Measurements from ENCODE around the gene NEURL1B. TPM values are rescaled to one million over a fixed set of nuclear protein-coding genes. Genes with fewer than 3 reads are reported as not detected.

The NEURL1B gene
- total RNA-seq (under 1 TPM; 0.08 to 0.20 TPM), polyA plus RNA-seq (under 1 TPM in 1 of 2 donors, not detected in 1; 0.02 TPM)

- Mint-ChIP-seq H3K4me1 (peaks cover 0 to 11% (median 2%) of the 10 kb centered on the region in 4 donors), H3K27me3 (peaks cover 28% of the 10 kb centered on the region in 2 donors), H3K36me3 (no peaks in the 10 kb centered on the region), H3K27ac (peak within 1 kb of the TSS in 1 of 7 donors; percentile 57), H3K9me3 (peaks cover 0 to 2% (median 0%) of the 10 kb centered on the region in 8 donors), H3K4me3 (peak within 1 kb of the TSS in 7 of 8 donors; percentile 35 to 70 (median 57))
- peaks cover 8% of the 10 kb centered on the region for H3K27me3 ChIP-seq (ENCODE audit: insufficient read depth, low read length)
- CTCF ChIA-PET (ENCODE audit: partially characterized antibody), result no interaction called here
- POLR2A ChIA-PET (ENCODE audit: partially characterized antibody), result no interaction called here
- no peaks in the 10 kb centered on the region for H3K9me3 ChIP-seq (ENCODE audit: control insufficient read depth in 1 of 2, low read length in 2 of 2)
- peaks cover 7% of the 10 kb centered on the region for H3K4me1 ChIP-seq (ENCODE audit: insufficient read depth, low read length)
- H3K36me3 ChIP-seq (ENCODE audit: insufficient read depth, low read length), result no peaks in the 10 kb centered on the region
- H3K4me3 ChIP-seq (ENCODE audit: low read length in 2 of 2), result no peak within 1 kb of the TSS
- no peak within 1 kb of the TSS for H3K27ac ChIP-seq (ENCODE audit: low read depth, low read length)
- intact Hi-C loops (cut with micrococcal nuclease), result no loop called here
- peak in 3 of 5 donors; percentile 2 to 23 (median 14) for DNase-seq
These were observed at the start of gene NEURL1B for GRCh38 chr5:172640822-172641358. Gene NEURL1B, plus strand, starts transcription at chr5:172641263. Its CDS starts 144 bp downstream, at chr5:172641407.

GRCh38 chr5:172591636-172592035, 49.4 kb upstream of the NEURL1B start:
- Histone ChIP-seq H3K9me3 (ENCODE audit: control insufficient read depth in 1 of 2, low read length in 2 of 2) (no peaks in the 10 kb centered on the region), H3K27me3 (ENCODE audit: insufficient read depth, low read length) (no peaks in the 10 kb centered on the region), H3K4me1 (ENCODE audit: insufficient read depth, low read length) (no peaks in the 10 kb centered on the region), H3K4me3 (ENCODE audit: low read length in 2 of 2) (no peak overlapping the region), H3K36me3 (ENCODE audit: insufficient read depth, low read length) (no peaks in the 10 kb centered on the region), H3K27ac (ENCODE audit: low read depth, low read length) (no peak overlapping the region)
- intact Hi-C loops (cut with micrococcal nuclease), result no loop called here
- Mint-ChIP-seq H3K27ac (no peak overlapping the region), H3K4me3 (no peak overlapping the region), H3K27me3 (peaks cover 0 to 6% of the 10 kb centered on the region in 2 donors), H3K9me3 (no peaks in the 10 kb centered on the region), H3K4me1 (peaks cover 0 to under 1% (median 0%) of the 10 kb centered on the region in 4 donors), H3K36me3 (no peaks in the 10 kb centered on the region)
- POLR2A ChIA-PET (ENCODE audit: partially characterized antibody), result no interaction called here
- CTCF ChIA-PET (ENCODE audit: partially characterized antibody), result no interaction called here
- no peak for DNase-seq

GRCh38 chr5:172592881-172593280, 48.2 kb upstream of the NEURL1B start:
- no peaks in the 10 kb centered on the region for H3K36me3 Mint-ChIP-seq
- H3K27me3 Mint-ChIP-seq, result peaks cover 0 to 2% of the 10 kb centered on the region in 2 donors
- Histone ChIP-seq H3K27ac (ENCODE audit: low read depth, low read length) (no peak overlapping the region), H3K27me3 (ENCODE audit: insufficient read depth, low read length) (no peaks in the 10 kb centered on the region), H3K4me1 (ENCODE audit: insufficient read depth, low read length) (no peaks in the 10 kb centered on the region), H3K9me3 (ENCODE audit: control insufficient read depth in 1 of 2, low read length in 2 of 2) (no peaks in the 10 kb centered on the region), H3K36me3 (ENCODE audit: insufficient read depth, low read length) (no peaks in the 10 kb centered on the region), H3K4me3 (ENCODE audit: low read length in 2 of 2) (no peak overlapping the region)
- peaks cover 0 to 2% (median 0%) of the 10 kb centered on the region in 4 donors for H3K4me1 Mint-ChIP-seq
- H3K27ac Mint-ChIP-seq, result no peak overlapping the region
- intact Hi-C loops (cut with micrococcal nuclease), result no loop called here
- CTCF ChIA-PET (ENCODE audit: partially characterized antibody), result no interaction called here
- no peak for DNase-seq
- POLR2A ChIA-PET (ENCODE audit: partially characterized antibody), result no interaction called here
- H3K4me3 Mint-ChIP-seq, result no peak overlapping the region
- H3K9me3 Mint-ChIP-seq, result no peaks in the 10 kb centered on the region

- Histone ChIP-seq H3K36me3 (ENCODE audit: insufficient read depth, low read length) (no peaks in the 10 kb centered on the region), H3K27ac (ENCODE audit: low read depth, low read length) (no peak overlapping the region), H3K4me1 (ENCODE audit: insufficient read depth, low read length) (no peaks in the 10 kb centered on the region), H3K9me3 (ENCODE audit: control insufficient read depth in 1 of 2, low read length in 2 of 2) (no peaks in the 10 kb centered on the region), H3K27me3 (ENCODE audit: insufficient read depth, low read length) (no peaks in the 10 kb centered on the region), H3K4me3 (ENCODE audit: low read length in 2 of 2) (no peak overlapping the region)
- ChIA-PET POLR2A (ENCODE audit: partially characterized antibody) (no interaction called here), CTCF (ENCODE audit: partially characterized antibody) (no interaction called here)
- intact Hi-C loops (cut with micrococcal nuclease), result no loop called here
- peaks cover 0 to 2% (median 0%) of the 10 kb centered on the region in 4 donors for H3K4me1 Mint-ChIP-seq
- H3K4me3 Mint-ChIP-seq, result no peak overlapping the region
- H3K27ac Mint-ChIP-seq, result no peak overlapping the region
- H3K9me3 Mint-ChIP-seq, result no peaks in the 10 kb centered on the region
- H3K27me3 Mint-ChIP-seq, result peaks cover 0 to 1% of the 10 kb centered on the region in 2 donors
- no peaks in the 10 kb centered on the region for H3K36me3 Mint-ChIP-seq
- no peak for DNase-seq
These were observed 47.8 kb upstream of the NEURL1B start for GRCh38 chr5:172593306-172593705.

- no peak overlapping the region for H3K4me3 Mint-ChIP-seq
- no peak for DNase-seq
- intact Hi-C loops (cut with micrococcal nuclease), result no loop called here
- H3K36me3 Mint-ChIP-seq, result no peaks in the 10 kb centered on the region
- H3K27me3 Mint-ChIP-seq, result peaks cover 0 to 1% of the 10 kb centered on the region in 2 donors
- Histone ChIP-seq H3K4me3 (ENCODE audit: low read length in 2 of 2) (no peak overlapping the region), H3K9me3 (ENCODE audit: control insufficient read depth in 1 of 2, low read length in 2 of 2) (no peaks in the 10 kb centered on the region), H3K27ac (ENCODE audit: low read depth, low read length) (no peak overlapping the region), H3K4me1 (ENCODE audit: insufficient read depth, low read length) (no peaks in the 10 kb centered on the region), H3K36me3 (ENCODE audit: insufficient read depth, low read length) (no peaks in the 10 kb centered on the region), H3K27me3 (ENCODE audit: insufficient read depth, low read length) (no peaks in the 10 kb centered on the region)
- peaks cover 0 to 2% (median 0%) of the 10 kb centered on the region in 4 donors for H3K4me1 Mint-ChIP-seq
- CTCF ChIA-PET (ENCODE audit: partially characterized antibody), result no interaction called here
- no peak overlapping the region for H3K27ac Mint-ChIP-seq
- POLR2A ChIA-PET (ENCODE audit: partially characterized antibody), result no interaction called here
- H3K9me3 Mint-ChIP-seq, result no peaks in the 10 kb centered on the region
These were observed 47.3 kb upstream of the NEURL1B start for GRCh38 chr5:172593721-172594235.

GRCh38 chr5:172594431-172594830, 46.6 kb upstream of the NEURL1B start:
- Mint-ChIP-seq H3K9me3 (no peaks in the 10 kb centered on the region), H3K4me3 (no peak overlapping the region), H3K27ac (no peak overlapping the region), H3K4me1 (peaks cover 0 to 2% (median 0%) of the 10 kb centered on the region in 4 donors), H3K36me3 (no peaks in the 10 kb centered on the region), H3K27me3 (peaks cover 0 to 1% of the 10 kb centered on the region in 2 donors)
- Histone ChIP-seq H3K36me3 (ENCODE audit: insufficient read depth, low read length) (no peaks in the 10 kb centered on the region), H3K27ac (ENCODE audit: low read depth, low read length) (no peak overlapping the region), H3K9me3 (ENCODE audit: control insufficient read depth in 1 of 2, low read length in 2 of 2) (no peaks in the 10 kb centered on the region), H3K27me3 (ENCODE audit: insufficient read depth, low read length) (no peaks in the 10 kb centered on the region), H3K4me3 (ENCODE audit: low read length in 2 of 2) (no peak overlapping the region), H3K4me1 (ENCODE audit: insufficient read depth, low read length) (no peaks in the 10 kb centered on the region)
- intact Hi-C loops (cut with micrococcal nuclease), result no loop called here
- no peak for DNase-seq
- CTCF ChIA-PET (ENCODE audit: partially characterized antibody), result no interaction called here
- POLR2A ChIA-PET (ENCODE audit: partially characterized antibody), result no interaction called here

- Histone ChIP-seq H3K27me3 (ENCODE audit: insufficient read depth, low read length) (no peaks in the 10 kb centered on the region), H3K4me1 (ENCODE audit: insufficient read depth, low read length) (no peaks in the 10 kb centered on the region), H3K9me3 (ENCODE audit: control insufficient read depth in 1 of 2, low read length in 2 of 2) (no peaks in the 10 kb centered on the region), H3K4me3 (ENCODE audit: low read length in 2 of 2) (no peak overlapping the region), H3K36me3 (ENCODE audit: insufficient read depth, low read length) (no peaks in the 10 kb centered on the region), H3K27ac (ENCODE audit: low read depth, low read length) (no peak overlapping the region)
- ChIA-PET CTCF (ENCODE audit: partially characterized antibody) (no interaction called here), POLR2A (ENCODE audit: partially characterized antibody) (no interaction called here)
- H3K9me3 Mint-ChIP-seq, result no peaks in the 10 kb centered on the region
- no peaks in the 10 kb centered on the region for H3K36me3 Mint-ChIP-seq
- no peak overlapping the region for H3K4me3 Mint-ChIP-seq
- H3K4me1 Mint-ChIP-seq, result peaks cover 0 to 2% (median 0%) of the 10 kb centered on the region in 4 donors
- H3K27ac Mint-ChIP-seq, result no peak overlapping the region
- H3K27me3 Mint-ChIP-seq, result peaks cover 0 to 1% of the 10 kb centered on the region in 2 donors
- DNase-seq, result no peak
- intact Hi-C loops (cut with micrococcal nuclease), result no loop called here
These were observed 46.1 kb upstream of the NEURL1B start for GRCh38 chr5:172594867-172595466.

Data from CD4-positive, alpha-beta memory T cell (primary cell).